Stomach smooth muscle (tissue), 2 donors: ENCODE measurements around the gene SLC22A12.

ENCODE experiments used
- H3K27ac ChIP-seq: one replicate; pipeline ENCODE4 v1.7.0; 2013; ENCODE audit warnings: mild to moderate bottlenecking, low read length, inconsistent platforms
- H3K27me3 ChIP-seq, 2 donors: one replicate each; pipeline ENCODE4 v1.7.0; 2013; ENCODE audit warnings: low read length in 2 of 2; ENCODE audit not compliant: insufficient read depth in 2 of 2, control insufficient read depth in 1 of 2
- H3K36me3 ChIP-seq, 2 donors: one replicate each; pipeline ENCODE4 v1.7.0; 2013; ENCODE audit warnings: low read length in 2 of 2; ENCODE audit not compliant: control insufficient read depth in 2 of 2, insufficient read depth in 2 of 2
- H3K4me1 ChIP-seq: one replicate; pipeline ENCODE4 v1.7.0; 2013; ENCODE audit warnings: low read length; ENCODE audit not compliant: control insufficient read depth, insufficient read depth
- H3K4me3 ChIP-seq, 2 donors: one replicate each; pipeline ENCODE4 v1.7.0; 2013; ENCODE audit warnings: low read length in 2 of 2
- H3K9ac ChIP-seq, 2 donors: one replicate each; pipeline ENCODE4 v1.7.0; 2013; ENCODE audit warnings: low read length in 2 of 2, mild to moderate bottlenecking in 1 of 2
- H3K9me3 ChIP-seq, 2 donors: one replicate each; pipeline ENCODE4 v1.7.0; 2013; ENCODE audit warnings: low read length in 2 of 2; ENCODE audit not compliant: control insufficient read depth in 2 of 2
- donor health status: healthy.
- donor health status: Pancreatic carcinoma.

SLC22A12 gene

DNA sequence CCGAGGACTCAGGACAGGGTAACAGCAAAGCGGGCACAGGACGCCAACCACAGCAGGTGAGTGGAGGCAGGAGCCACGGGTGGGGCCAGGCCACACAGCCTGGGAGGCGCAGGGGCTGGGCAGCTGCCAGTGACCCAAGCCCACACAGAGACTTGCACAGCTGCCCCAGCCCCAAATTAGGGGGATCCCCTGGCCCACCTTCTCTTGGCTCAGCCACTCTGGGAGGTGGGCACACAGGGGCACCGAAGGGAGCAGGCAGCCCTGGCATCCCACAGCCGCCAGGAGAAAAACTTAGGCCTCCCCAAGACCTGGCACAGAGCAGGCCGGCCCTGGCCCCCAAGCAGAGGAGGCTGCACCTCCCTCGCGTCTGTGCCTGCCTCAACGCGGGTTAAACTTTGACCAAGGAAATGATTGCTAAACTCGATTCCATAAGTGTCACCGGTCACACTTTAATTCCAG is at the start of gene SLC22A12:
SLC22A12 (plus strand) TSS at position 458 of the 459 bp plus-strand sequence. CDS start 337 bp downstream, outside the sequence.
- no peak within 1 kb of the TSS for H3K4me3 ChIP-seq
- H3K4me1 ChIP-seq: no peaks in the 10 kb centered on the region
- no peak within 1 kb of the TSS for H3K9ac ChIP-seq
- no peaks in the 10 kb centered on the region for H3K36me3 ChIP-seq
- H3K27me3 ChIP-seq: peaks cover 0 to 2% of the 10 kb centered on the region in 2 donors
- H3K9me3 ChIP-seq: peaks cover 0 to 10% of the 10 kb centered on the region in 2 donors
- no peak within 1 kb of the TSS for H3K27ac ChIP-seq

DNA sequence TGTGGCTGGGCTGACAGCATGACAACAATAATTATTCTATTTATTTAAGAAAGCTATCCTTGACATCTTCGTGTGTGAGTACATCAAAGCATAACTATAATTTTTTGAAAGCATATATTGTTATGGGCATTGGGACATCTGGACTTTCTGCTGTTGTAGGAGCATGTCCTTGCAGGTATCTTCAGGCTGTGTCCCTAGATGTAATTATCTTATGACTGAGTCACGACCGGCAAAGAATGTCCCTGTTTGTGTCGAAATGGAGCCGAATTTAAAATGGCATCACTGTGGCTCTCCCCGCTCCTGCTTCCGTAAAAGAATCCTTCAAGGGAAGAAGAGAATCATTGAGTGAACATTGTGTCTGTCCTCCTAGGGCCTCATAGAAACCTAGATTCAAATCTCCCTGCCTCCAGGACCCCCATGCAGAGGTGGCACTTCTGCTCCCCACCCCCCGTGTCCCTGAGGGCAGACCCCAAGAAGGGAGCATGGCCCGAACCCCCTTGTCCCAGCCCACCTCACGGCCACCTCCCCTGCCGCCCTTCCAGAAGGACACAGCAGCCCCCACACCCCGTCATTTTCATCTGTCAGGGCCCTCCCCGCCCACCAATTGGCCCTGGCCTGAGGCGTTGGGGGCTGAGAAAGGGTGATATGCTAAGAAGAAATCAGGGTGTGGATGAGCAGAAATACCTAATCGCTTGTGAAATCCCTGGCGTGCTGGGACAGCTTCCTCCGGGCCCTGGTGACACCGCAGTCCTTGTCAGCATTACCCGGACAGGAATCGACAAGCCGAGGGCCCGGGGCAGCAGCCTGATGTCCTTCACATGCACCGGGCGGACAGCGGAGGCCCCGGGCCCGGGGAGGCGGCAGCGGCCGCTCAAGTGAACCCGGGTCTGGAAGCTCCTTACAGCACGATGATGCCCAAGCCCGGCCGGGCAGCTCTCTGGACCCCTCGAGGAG is 48.6 kb upstream of the SLC22A12 start:
- H3K4me3 ChIP-seq: no peak overlapping the region
- H3K27me3 ChIP-seq: peaks cover 0 to 2% of the 10 kb centered on the region in 2 donors
- H3K36me3 ChIP-seq: no peaks in the 10 kb centered on the region
- H3K4me1 ChIP-seq: no peaks in the 10 kb centered on the region
- no peak overlapping the region for H3K27ac ChIP-seq
- peaks cover 0 to 2% of the 10 kb centered on the region in 2 donors for H3K9me3 ChIP-seq
- no peak overlapping the region for H3K9ac ChIP-seq

DNA sequence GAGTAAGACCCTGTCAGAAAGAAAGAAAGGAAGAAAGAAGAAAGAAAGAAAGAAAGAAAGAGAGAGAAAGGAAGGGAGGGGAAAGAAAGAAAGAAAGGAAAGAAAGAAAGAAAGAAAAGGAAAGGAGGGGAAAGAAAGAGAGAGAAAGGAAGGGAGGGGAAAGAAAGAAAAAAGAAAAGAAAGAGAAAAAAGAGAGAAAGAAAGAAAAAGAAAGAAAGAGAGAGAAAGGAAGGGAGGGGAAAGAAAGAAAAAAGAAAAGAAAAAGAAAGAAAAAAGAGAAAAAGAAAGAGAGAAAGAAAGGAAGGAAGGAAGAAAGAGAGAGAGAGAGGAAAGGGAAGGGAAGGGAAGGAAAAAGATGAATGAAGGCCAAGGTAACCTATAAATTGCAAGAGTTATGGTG is 47.2 kb upstream of the SLC22A12 start:
- peaks cover 0 to 2% of the 10 kb centered on the region in 2 donors for H3K9me3 ChIP-seq
- H3K4me1 ChIP-seq: no peaks in the 10 kb centered on the region
- H3K9ac ChIP-seq: no peak overlapping the region
- no peaks in the 10 kb centered on the region for H3K36me3 ChIP-seq
- H3K27me3 ChIP-seq: peaks cover 0 to 2% of the 10 kb centered on the region in 2 donors
- no peak overlapping the region for H3K4me3 ChIP-seq
- H3K27ac ChIP-seq: no peak overlapping the region

GRCh38 chr11:64544616-64545296 is 46.3 kb upstream of the SLC22A12 start:
- H3K36me3 ChIP-seq: no peaks in the 10 kb centered on the region
- no peak overlapping the region for H3K9ac ChIP-seq
- H3K27me3 ChIP-seq: peaks cover 0 to 2% of the 10 kb centered on the region in 2 donors
- no peak overlapping the region for H3K27ac ChIP-seq
- H3K4me3 ChIP-seq: no peak overlapping the region
- no peaks in the 10 kb centered on the region for H3K4me1 ChIP-seq
- H3K9me3 ChIP-seq: peaks cover 0 to 2% of the 10 kb centered on the region in 2 donors

DNA sequence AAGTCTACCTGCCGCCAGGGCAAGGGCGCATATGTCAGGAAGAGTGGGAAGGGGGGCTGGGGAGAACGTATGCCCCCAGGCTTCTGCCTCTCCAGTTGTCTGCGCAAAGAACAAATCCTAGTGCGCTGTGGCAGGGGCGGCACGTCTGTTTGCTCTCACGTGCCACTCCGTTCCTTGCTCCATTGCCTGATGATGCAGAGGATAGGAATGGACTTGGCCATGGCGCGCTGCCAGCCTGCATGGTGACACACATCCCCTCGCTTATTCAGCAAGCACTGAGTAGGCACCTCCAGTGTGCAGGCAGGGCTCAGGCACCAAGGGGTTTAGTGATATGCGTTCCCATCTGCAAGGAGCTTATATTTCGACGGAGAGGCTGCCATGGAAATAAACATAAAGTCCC is 45.4 kb upstream of the SLC22A12 start:
- H3K9me3 ChIP-seq: peaks cover 0 to 2% of the 10 kb centered on the region in 2 donors
- H3K27me3 ChIP-seq: peaks cover 0 to 2% of the 10 kb centered on the region in 2 donors
- no peak overlapping the region for H3K9ac ChIP-seq
- H3K4me1 ChIP-seq: no peaks in the 10 kb centered on the region
- no peak overlapping the region for H3K4me3 ChIP-seq
- H3K27ac ChIP-seq: no peak overlapping the region
- no peaks in the 10 kb centered on the region for H3K36me3 ChIP-seq

GRCh38 chr11:64546176-64546575 is 44.8 kb upstream of the SLC22A12 start:
- Histone ChIP-seq H3K27me3 (peaks cover 0 to 2% of the 10 kb centered on the region in 2 donors), H3K27ac (no peak overlapping the region), H3K36me3 (no peaks in the 10 kb centered on the region), H3K4me1 (no peaks in the 10 kb centered on the region), H3K9ac (no peak overlapping the region), H3K9me3 (peaks cover 0 to 2% of the 10 kb centered on the region in 2 donors), H3K4me3 (no peak overlapping the region)

- no peaks in the 10 kb centered on the region for H3K4me1 ChIP-seq
- H3K27me3 ChIP-seq: peaks cover 0 to 2% of the 10 kb centered on the region in 2 donors
- H3K4me3 ChIP-seq: no peak overlapping the region
Measured at GRCh38 chr11:64546600-64546999, 44.4 kb upstream of the SLC22A12 start.

GRCh38 chr11:64549969-64550368 is 41.1 kb upstream of the SLC22A12 start:
- Histone ChIP-seq H3K4me3 (no peak overlapping the region), H3K9me3 (no peaks in the 10 kb centered on the region), H3K27ac (no peak overlapping the region), H3K9ac (no peak overlapping the region), H3K36me3 (no peaks in the 10 kb centered on the region), H3K27me3 (peaks cover 0 to 2% of the 10 kb centered on the region in 2 donors), H3K4me1 (peaks cover 16% of the 10 kb centered on the region)

More at GRCh38 chr11:64546600-64546999, 44.4 kb upstream of the SLC22A12 start:
- Histone ChIP-seq H3K27ac (no peak overlapping the region), H3K36me3 (no peaks in the 10 kb centered on the region), H3K9ac (no peak overlapping the region), H3K9me3 (peaks cover 0 to 2% of the 10 kb centered on the region in 2 donors)

- H3K27me3 ChIP-seq: no peaks in the 10 kb centered on the region
- H3K4me3 ChIP-seq: peak overlapping the region; percentile 17 to 49
- H3K36me3 ChIP-seq: no peaks in the 10 kb centered on the region
- peak overlapping the region; percentile 64 for H3K27ac ChIP-seq
- peak overlapping the region; percentile 23 to 51 for H3K9ac ChIP-seq
- peaks cover 16% of the 10 kb centered on the region for H3K4me1 ChIP-seq
- no peaks in the 10 kb centered on the region for H3K9me3 ChIP-seq
Measured at GRCh38 chr11:64553554-64554201, 37.3 kb upstream of the SLC22A12 start.

GRCh38 chr11:64556044-64556720 is 34.8 kb upstream of the SLC22A12 start:
- no peaks in the 10 kb centered on the region for H3K9me3 ChIP-seq
- peaks cover 16% of the 10 kb centered on the region for H3K4me1 ChIP-seq
- H3K9ac ChIP-seq: no peak overlapping the region
- no peaks in the 10 kb centered on the region for H3K36me3 ChIP-seq
- no peak overlapping the region for H3K27ac ChIP-seq
- H3K27me3 ChIP-seq: peaks cover 0 to 3% of the 10 kb centered on the region in 2 donors
- H3K4me3 ChIP-seq: no peak overlapping the region
